Cerebellar cortex (tissue), 1 donor: ENCODE measurements around the gene COL6A1.

ENCODE experiments used
- DNase-seq: peaks from one replicate; pipeline ENCODE4 v3.0.0-alpha.2; 2015; ENCODE audit warnings: low spot score

COL6A1 gene

DNA sequence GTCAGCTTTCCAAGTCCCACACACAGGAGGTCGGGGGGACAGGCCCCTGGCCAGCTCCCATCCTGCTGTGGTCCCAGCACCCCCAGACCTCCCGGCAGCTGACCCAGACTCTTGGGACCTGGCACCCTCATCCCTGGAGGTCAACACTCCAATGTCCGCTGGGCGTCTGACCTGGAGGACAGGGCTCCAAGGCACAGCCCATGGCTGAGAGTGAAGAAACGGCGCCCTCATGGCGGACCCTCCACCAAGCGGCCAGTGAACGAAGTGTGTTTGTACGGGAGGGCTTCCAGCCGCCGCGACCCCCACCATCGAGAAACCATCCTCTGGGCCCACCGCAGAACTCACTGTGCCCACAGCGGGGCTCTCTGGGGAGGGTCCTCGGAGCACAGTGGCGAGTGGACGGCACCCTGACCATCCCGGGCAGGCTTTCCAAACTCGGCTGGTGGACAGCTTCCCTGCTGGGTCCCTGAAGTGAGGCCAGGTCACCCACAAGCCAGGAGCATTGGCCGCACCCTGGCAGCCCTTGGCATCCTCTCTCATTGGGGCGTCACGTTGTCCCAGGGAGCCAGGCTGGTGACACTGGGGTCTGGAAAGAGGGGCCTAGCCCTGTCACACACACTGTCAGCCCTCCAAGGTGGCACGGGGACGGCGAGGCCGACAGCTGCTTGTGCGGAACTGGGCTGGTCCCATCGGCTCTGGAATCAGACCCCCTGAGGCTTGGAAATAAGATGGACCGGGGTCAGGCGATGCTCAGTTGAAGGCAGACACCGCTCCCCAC is 68.5 kb downstream of the COL6A1 start:
- DNase-seq, result no peak

DNA sequence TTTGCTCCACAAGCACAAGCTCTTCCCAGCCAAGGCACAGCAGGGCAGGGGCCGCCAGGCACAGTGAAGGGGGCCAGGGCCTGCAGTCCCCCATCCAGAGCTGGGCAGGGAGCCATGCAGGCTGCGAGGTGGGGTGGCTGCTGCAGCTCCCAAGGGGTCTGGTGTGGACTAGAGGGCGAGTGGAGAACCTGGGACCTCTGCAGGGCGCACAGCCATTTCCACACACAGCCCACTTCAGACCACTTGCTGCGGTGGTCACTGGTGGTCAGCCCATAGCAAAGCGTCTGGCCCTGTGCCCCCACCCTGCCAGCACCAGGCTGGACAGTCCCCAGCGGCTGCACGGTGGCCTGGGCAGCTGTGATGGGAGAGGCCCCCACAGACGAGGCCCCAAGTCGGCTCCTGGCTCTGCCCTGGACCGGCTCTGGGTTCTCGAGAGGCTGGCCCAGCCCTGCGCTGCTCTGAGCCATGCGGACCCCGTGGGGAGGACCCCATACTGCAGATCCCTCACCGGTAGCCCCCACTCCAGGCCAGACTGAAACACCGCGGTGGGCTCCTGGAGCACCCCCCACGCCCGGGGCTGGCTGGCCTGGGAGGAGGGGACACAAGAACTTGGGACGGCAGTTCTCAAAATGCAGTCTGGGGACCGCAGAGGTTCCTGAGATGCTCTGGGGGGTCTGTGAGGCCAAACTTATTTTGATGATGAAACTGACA is 69.3 kb downstream of the COL6A1 start:
- no peak for DNase-seq

DNA sequence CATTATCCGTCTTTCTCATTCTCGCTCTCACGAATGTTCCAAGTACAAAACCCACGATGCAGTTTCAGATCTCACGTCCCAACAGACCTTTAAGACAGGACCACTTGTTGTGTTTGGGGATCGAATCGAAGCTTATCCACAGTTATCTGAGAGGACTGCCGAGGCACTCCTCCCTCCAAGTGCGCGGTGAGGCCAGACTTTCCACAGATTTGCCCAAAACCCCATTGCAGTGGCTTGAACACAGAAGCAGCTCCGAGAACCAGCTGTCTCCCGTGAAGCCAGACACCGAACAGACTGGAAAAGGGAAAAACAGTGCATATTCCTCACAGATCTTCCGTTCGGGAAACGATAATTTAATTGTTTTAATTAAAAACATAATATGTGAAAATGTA is 69.8 kb downstream of the COL6A1 start:
- no peak for DNase-seq

DNA sequence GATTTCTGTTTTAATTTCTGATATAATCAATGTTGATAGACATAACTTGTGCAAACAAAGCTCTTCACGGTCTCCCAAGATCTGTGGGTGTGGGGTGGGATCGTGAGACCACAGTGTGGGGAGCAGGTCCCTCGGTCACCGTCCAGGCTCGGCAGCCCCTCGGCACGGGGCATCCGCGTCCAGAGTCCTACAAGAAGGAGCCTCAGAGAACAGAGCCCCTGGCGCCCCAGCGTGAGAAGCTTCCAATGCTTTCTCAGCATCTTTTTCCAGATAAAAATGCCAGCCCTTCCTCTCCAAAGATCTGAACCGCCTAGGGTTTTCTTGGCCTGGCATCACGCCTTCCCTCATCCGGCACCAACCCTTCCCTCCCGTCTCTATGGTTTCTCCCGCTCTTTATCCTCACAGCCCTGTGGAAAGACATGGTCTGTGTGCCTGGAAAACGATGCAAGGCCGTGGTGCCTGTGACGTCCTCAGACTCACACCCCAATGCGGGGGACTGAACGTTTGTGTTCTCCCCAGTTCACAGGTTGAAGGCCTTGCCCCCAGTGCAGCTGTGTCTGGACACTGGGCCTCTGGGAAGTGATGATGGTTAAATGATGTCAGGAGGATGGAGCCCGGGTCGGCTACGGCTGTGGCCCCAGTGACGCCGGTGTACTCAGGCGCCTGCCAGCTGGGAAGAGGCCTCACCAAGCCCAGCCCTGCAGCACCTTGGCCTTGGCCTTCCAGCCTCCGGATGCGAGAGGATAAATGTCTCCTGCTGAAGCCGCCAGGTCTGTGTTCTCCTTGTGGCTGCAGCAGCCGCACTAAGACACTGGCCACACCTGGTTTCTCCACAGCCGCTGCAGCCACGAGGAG is 70.5 kb downstream of the COL6A1 start:
- DNase-seq, result no peak

- no peak for DNase-seq
Measured at GRCh38 chr21:46052703-46053651, 71.4 kb downstream of the COL6A1 start.

- DNase-seq, result no peak
Measured at GRCh38 chr21:46054031-46054430, 72.5 kb downstream of the COL6A1 start.

DNA sequence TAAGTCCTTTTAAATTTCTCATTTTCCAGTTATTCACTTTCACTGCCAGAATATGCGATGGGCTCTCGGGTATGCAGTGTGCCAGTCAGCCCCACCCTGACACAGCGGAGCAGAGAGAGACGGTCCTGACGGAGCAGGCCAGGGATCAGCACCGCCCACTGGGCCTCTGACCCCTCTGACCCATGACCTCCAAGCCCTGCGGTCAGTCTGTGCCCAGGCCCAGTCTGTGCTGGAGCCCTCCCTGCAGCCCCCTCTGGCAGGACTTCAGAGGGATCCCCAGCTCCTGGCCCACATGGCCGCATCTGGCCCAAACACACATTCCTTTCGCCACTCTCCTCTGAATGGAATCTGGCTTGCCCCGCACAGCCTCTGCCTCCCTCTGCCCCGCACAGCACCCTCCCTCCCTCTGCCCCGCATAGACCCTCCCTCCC is 72.9 kb downstream of the COL6A1 start:
- no peak for DNase-seq
